SK-N-SH (cell line): ENCODE data around the gene IL1RL2. TPM values are rescaled to one million over a fixed set of nuclear protein-coding genes. Genes with fewer than 3 reads are reported as not detected.
A peak's percentile ranks its signal among the peaks of the same experiment; 100 is the strongest.

Source experiments
- CTCF ChIA-PET: fragments of 300-600, 350-600 bp; formaldehyde crosslinking; extraction: SDS; loops from one replicate; lab custom pipeline; 2021; lab: Yijun Ruan, JAX
- POLR2A ChIA-PET: fragments of 350-600 bp; sonication (Branson Sonifier 250); formaldehyde crosslinking; extraction: SDS; loops from one replicate; lab custom pipeline; 2020; ENCODE audit warnings: antibody characterized with exemption, inconsistent platforms; lab: Yijun Ruan, JAX
- DNase-seq: peaks from one replicate; pipeline ENCODE4 v3.0.0; 2012
- H2AFZ ChIP-seq: fragments of 200-600 bp; sonication (generic); 2 replicates; pipeline ENCODE4 v1.8.1; 2016; ENCODE audit warnings: antibody characterized with exemption, mild to moderate bottlenecking, low read depth
- H3F3A ChIP-seq: fragments of 200-600 bp; sonication (generic); replicated peaks from 2 replicates; pipeline ENCODE3; 2016; ENCODE audit warnings: antibody characterized with exemption, mild to moderate bottlenecking; ENCODE audit not compliant: insufficient read depth
- H3K27ac ChIP-seq, 2 experiments: fragments of 200-500 bp in 1 of 2; fragments of 200-600 bp in 1 of 2; sonication (Bioruptor generic) in 1 of 2; sonication (generic), shearing (Covaris generic) in 1 of 2; 2 replicates each; pipeline versions ENCODE4 v1.5.1 to v1.6.1; 2014 to 2016; ENCODE audit warnings: low read depth in 2 of 2, inconsistent platforms in 1 of 2, low read length in 1 of 2, mild to moderate bottlenecking in 1 of 2, mixed read lengths in 1 of 2
- H3K27me3 ChIP-seq: fragments of 200-600 bp; sonication (generic), shearing (Covaris generic); 2 replicates; pipeline ENCODE4 v1.6.1; 2016; ENCODE audit warnings: mixed run types; ENCODE audit not compliant: insufficient read depth
- H3K36me3 ChIP-seq, 2 experiments: fragments of 200-500 bp in 1 of 2; fragments of 200-600 bp in 1 of 2; sonication (Bioruptor generic) in 1 of 2; sonication (generic) in 1 of 2; replicated peaks in 1 of 2; 2 replicates each; pipeline versions ENCODE3 to v1.5.1; 2014 to 2016; ENCODE audit warnings: low read length in 1 of 2, mild to moderate bottlenecking in 1 of 2; ENCODE audit not compliant: insufficient read depth in 2 of 2, control insufficient read depth in 1 of 2
- H3K4me1 ChIP-seq, 2 experiments: fragments of 200-500 bp in 1 of 2; fragments of 200-600 bp in 1 of 2; sonication (Bioruptor generic) in 1 of 2; sonication (generic), shearing (Covaris generic) in 1 of 2; 2 replicates each; pipeline versions ENCODE4 v1.5.1 to v1.6.1; 2014 to 2016; ENCODE audit warnings: low read depth in 1 of 2, low read length in 1 of 2, mixed run types in 1 of 2; ENCODE audit not compliant: insufficient read depth in 2 of 2, control insufficient read depth in 1 of 2
- H3K4me2 ChIP-seq: fragments of 200-600 bp; sonication (generic), shearing (Covaris generic); 2 replicates; pipeline ENCODE4 v1.6.1; 2017; ENCODE audit warnings: mixed run types
- H3K4me3 ChIP-seq, 2 experiments: fragments of 200-500 bp in 1 of 2; fragments of 200-600 bp in 1 of 2; sonication (Bioruptor generic) in 1 of 2; sonication (generic), shearing (Covaris generic) in 1 of 2; 2 replicates each; pipeline versions ENCODE4 v1.5.1 to v1.8.1; 2014 to 2016; ENCODE audit warnings: low read depth in 2 of 2, inconsistent platforms in 1 of 2, low read length in 1 of 2, mild to moderate bottlenecking in 1 of 2, mixed read lengths in 1 of 2, moderate library complexity in 1 of 2
- H3K79me2 ChIP-seq: fragments of 200-600 bp; sonication (generic); 2 replicates; pipeline ENCODE4 v1.8.1; 2017; ENCODE audit warnings: mild to moderate bottlenecking; ENCODE audit not compliant: insufficient read depth
- H3K9ac ChIP-seq: fragments of 200-600 bp; sonication (generic); 2 replicates; pipeline ENCODE4 v1.6.1; 2017; ENCODE audit warnings: mixed run types
- H3K9me2 ChIP-seq: fragments of 200-600 bp; sonication (generic); 2 replicates; pipeline ENCODE4 v1.6.1; 2017; ENCODE audit warnings: mixed run types
- H3K9me3 ChIP-seq: fragments of 200-600 bp; sonication (generic); 2 replicates; pipeline ENCODE4 v1.6.1; 2017; ENCODE audit warnings: mixed run types, mild to moderate bottlenecking, moderate library complexity
- H4K20me1 ChIP-seq: fragments of 200-600 bp; sonication (generic); 2 replicates; pipeline ENCODE4 v1.6.1; 2017; ENCODE audit warnings: mild to moderate bottlenecking, mixed run types; ENCODE audit not compliant: insufficient read depth
- CHD2 ChIP-seq: fragments of 150-350 bp; IDR thresholded peaks from 2 replicates; pipeline ENCODE4 v1.6.1; 2018; ENCODE audit warnings: low read length; ENCODE audit not compliant: partially characterized antibody
- CTCF ChIP-seq: fragments of 200-600 bp; sonication (generic); IDR thresholded peaks from 2 replicates; pipeline ENCODE4 v1.6.1; 2017; ENCODE audit warnings: antibody characterized with exemption, mild to moderate bottlenecking, moderate library complexity
- ELF1 ChIP-seq: IDR thresholded peaks from 2 replicates; pipeline ENCODE4 v1.4.0; 2012
- EZH2phosphoT487 ChIP-seq: fragments of 200-600 bp; sonication (generic); IDR thresholded peaks from 2 replicates; pipeline ENCODE4 v1.6.1; 2017; ENCODE audit warnings: low read depth, mixed run types, mild to moderate bottlenecking, antibody characterized with exemption, moderate library complexity, borderline replicate concordance
- FOSL2 ChIP-seq: IDR thresholded peaks from 2 replicates; pipeline ENCODE4 v1.4.0; 2012; ENCODE audit warnings: low read depth, mild to moderate bottlenecking, moderate library complexity, borderline replicate concordance
- FOXJ3 ChIP-seq: sonication (generic); formaldehyde crosslinking; IDR thresholded peaks from 2 replicates; pipeline ENCODE4 v1.5.1; 2020; ENCODE audit warnings: mild to moderate bottlenecking, missing genetic modification reagents
- FOXM1 ChIP-seq: IDR thresholded peaks from 2 replicates; pipeline ENCODE4 v1.4.0; 2012; ENCODE audit warnings: low read depth, mild to moderate bottlenecking
- MXI1 ChIP-seq: IDR thresholded peaks from 2 replicates; pipeline ENCODE4 v1.6.1; 2012; ENCODE audit warnings: mild to moderate bottlenecking, low read depth, low read length, improper control_type of control experiment
- NRF1 ChIP-seq: IDR thresholded peaks from 2 replicates; pipeline ENCODE4 v1.6.1; 2012; ENCODE audit warnings: low read depth, mild to moderate bottlenecking, low read length
- RAD21 ChIP-seq: IDR thresholded peaks from 2 replicates; pipeline ENCODE4 v1.6.1; 2012; ENCODE audit warnings: mild to moderate bottlenecking, low read length
- RCOR1 ChIP-seq: fragments of 150-350 bp; IDR thresholded peaks from 2 replicates; pipeline ENCODE4 v1.6.1; 2017; ENCODE audit warnings: antibody characterized with exemption, low read length
- TCF12 ChIP-seq: IDR thresholded peaks from 2 replicates; pipeline ENCODE4 v1.4.0; 2012
- TEAD4 ChIP-seq: IDR thresholded peaks from 2 replicates; pipeline ENCODE4 v1.4.0; 2012; ENCODE audit warnings: mild to moderate bottlenecking, borderline replicate concordance; ENCODE audit not compliant: insufficient read depth
- USF1 ChIP-seq: IDR thresholded peaks from 2 replicates; pipeline ENCODE4 v1.4.0; 2012; ENCODE audit warnings: low read depth, borderline replicate concordance
- USF2 ChIP-seq: fragments of 150-350 bp; IDR thresholded peaks from 2 replicates; pipeline ENCODE4 v1.6.1; 2017; ENCODE audit warnings: antibody characterized with exemption, low read length, low read depth, borderline replicate concordance
- ZBTB33 ChIP-seq: IDR thresholded peaks from 2 replicates; pipeline ENCODE4 v1.4.0; 2012; ENCODE audit warnings: low read depth, borderline replicate concordance
- WGBS: methylation state at CpG from one replicate; pipeline ENCODE4 v1.1.6; 2017; ENCODE audit warnings: low lambda C conversion rate; 5-methylcytosine and 5-hydroxymethylcytosine counted together
- polyA plus RNA-seq, 3 experiments: library from polyadenylated mRNA; depleted of rRNA; stranded (reverse); fragments of >200 nt; gene quantifications; 2 replicates each; pipeline ENCODE4 v1.2.3, GENCODE V29; 2012

Gene IL1RL2
- polyA plus RNA-seq, 1 of the 3 experiments (the other 2 are of a cell fraction): 0.05 TPM

- Histone ChIP-seq H3K9me3 (no peaks in the 10 kb centered on the region), H3K9me2 (no peaks in the 10 kb centered on the region), H3K9ac (no peak overlapping the region), H3F3A (peaks cover 6% of the 10 kb centered on the region), H3K4me3 (no peak overlapping the region), H2AFZ (peak overlapping the region; percentile 61), H3K4me2 (no peak overlapping the region), H3K4me1 (no peaks in the 10 kb centered on the region; a peak in 1 of 4 replicates), H4K20me1 (no peaks in the 10 kb centered on the region), H3K79me2 (no peaks in the 10 kb centered on the region), H3K27ac (0 out of 4 replicates have a peak overlapping the region, but pooled peaks of 1 of the 2 experiments have one; percentile 5), H3K27me3 (no peaks in the 10 kb centered on the region), H3K36me3 (no peaks in the 10 kb centered on the region)
- ChIA-PET CTCF (interaction anchor here (1.1 to 1.4 kb wide), 2 partner anchors 46 to 165 kb away, joined by 3 to 4 read pairs; no protein-coding TSS in a partner anchor), POLR2A (no interaction called here)
- WGBS: 57% methylated on average over 1 of the region's 1 CpG
- TF ChIP-seq USF2: no peak
- no peak for TF ChIP-seq TCF12
- no peak for TF ChIP-seq FOSL2
- no peak for TF ChIP-seq MXI1
- TF ChIP-seq FOXM1: no peak
- no peak for TF ChIP-seq RCOR1
- no peak for TF ChIP-seq ELF1
- no peak for TF ChIP-seq EZH2phosphoT487
- no peak for TF ChIP-seq ZBTB33
- no peak for TF ChIP-seq TEAD4
- TF ChIP-seq FOXJ3: no peak
- no peak for TF ChIP-seq USF1
- no peak for TF ChIP-seq NRF1
- TF ChIP-seq CHD2: no peak
- no peak for DNase-seq
Observed at GRCh38 chr2:102184568-102184967, 2.3 kb upstream of the IL1RL2 start.

GRCh38 chr2:102185347-102185746, 1.5 kb upstream of the IL1RL2 start:
- POLR2A ChIA-PET: no interaction called here
- Histone ChIP-seq H3K4me1 (no peaks in the 10 kb centered on the region; a peak in 1 of 4 replicates), H3K9me2 (no peaks in the 10 kb centered on the region)
- TF ChIP-seq CTCF (peak; percentile 66), RAD21 (peak; percentile 18; the same call in 1 of the 2 replicates), RCOR1 (no peak)
- TF ChIP-seq, all 33 proteins: peak for 2
- Histone ChIP-seq H3K4me3 (no peak overlapping the region), H2AFZ (no peak overlapping the region), H3K9me3 (no peaks in the 10 kb centered on the region), H3K36me3 (no peaks in the 10 kb centered on the region), H3F3A (peaks cover 6% of the 10 kb centered on the region), H3K27ac (no peak overlapping the region), H4K20me1 (no peaks in the 10 kb centered on the region), H3K79me2 (no peaks in the 10 kb centered on the region), H3K9ac (no peak overlapping the region), H3K4me2 (no peak overlapping the region), H3K27me3 (no peaks in the 10 kb centered on the region)
- CTCF ChIA-PET: no interaction called here
- WGBS: 5% methylated on average over 2 of the region's 2 CpGs
- no peak for DNase-seq
